HG03095 (cell line): Measurements from ENCODE around the gene C19orf33.

Source experiments
- ATAC-seq: cut with Tn5 transposase; IDR thresholded peaks from one replicate; pipeline ENCODE4 v1.9.1; 2021; ENCODE audit warnings: moderate library complexity; ENCODE audit not compliant: unreplicated experiment

The C19orf33 gene

DNA sequence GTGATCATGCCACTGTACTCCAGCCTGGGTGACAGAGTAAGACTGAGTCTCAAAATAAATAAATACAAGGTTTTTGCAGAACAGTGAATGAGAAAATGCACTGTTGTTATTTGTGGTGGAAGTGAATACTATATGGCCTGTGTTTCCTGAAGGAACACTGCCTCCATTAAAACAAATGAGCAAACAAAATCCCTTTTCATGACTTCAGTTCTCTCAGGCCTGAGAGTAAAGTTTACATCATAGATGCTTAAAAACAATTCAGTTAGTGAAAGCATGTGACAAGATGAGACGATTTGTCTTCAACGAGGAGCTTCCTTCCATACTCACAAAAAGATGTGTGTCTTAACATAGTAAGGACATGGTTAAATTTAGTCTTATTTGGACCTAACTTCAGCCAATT lies 25.3 kb upstream of the C19orf33 start:
- ATAC-seq, result no peak

DNA sequence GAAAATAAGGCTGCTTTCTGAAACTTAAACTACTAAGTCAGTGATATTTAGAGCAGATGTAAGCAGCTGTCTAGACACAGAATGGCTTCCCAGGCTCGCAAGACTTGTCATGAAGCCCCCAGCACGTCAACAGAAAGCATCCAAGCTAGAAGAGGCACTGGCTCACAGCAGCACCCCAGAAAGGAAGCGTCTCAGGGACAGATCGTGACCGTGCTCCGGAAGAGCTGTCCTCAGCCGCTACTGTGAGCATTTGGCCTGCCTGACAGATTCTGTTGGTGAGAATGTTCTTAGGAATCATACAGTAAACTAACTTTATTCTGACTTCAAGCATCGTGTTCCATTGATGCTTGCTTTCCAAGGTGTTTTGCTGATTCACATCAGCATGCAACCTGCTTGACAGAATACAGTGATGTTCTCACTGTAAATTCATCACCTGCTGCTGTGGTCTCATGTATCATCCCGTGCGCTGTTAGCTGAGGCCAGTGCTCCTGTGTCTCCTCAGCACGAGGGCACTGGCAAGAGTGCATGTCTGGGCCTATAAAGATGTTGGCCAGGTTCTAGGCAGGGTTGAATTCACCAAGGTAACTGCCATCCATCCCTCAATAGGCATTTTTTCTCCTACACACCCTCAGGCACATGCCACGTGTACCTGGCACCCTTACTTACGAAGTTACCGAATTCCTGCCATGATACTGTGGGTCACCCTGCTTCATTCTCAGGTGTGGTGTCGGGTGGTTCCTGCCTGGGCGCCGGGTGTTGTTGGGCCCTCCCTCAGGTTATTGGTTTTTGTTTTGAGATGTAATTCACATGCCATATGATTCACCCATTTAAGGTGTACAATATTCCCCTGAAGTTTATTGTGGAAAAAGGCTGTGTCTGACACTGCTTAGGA lies 23.8 kb upstream of the C19orf33 start:
- no peak for ATAC-seq

DNA sequence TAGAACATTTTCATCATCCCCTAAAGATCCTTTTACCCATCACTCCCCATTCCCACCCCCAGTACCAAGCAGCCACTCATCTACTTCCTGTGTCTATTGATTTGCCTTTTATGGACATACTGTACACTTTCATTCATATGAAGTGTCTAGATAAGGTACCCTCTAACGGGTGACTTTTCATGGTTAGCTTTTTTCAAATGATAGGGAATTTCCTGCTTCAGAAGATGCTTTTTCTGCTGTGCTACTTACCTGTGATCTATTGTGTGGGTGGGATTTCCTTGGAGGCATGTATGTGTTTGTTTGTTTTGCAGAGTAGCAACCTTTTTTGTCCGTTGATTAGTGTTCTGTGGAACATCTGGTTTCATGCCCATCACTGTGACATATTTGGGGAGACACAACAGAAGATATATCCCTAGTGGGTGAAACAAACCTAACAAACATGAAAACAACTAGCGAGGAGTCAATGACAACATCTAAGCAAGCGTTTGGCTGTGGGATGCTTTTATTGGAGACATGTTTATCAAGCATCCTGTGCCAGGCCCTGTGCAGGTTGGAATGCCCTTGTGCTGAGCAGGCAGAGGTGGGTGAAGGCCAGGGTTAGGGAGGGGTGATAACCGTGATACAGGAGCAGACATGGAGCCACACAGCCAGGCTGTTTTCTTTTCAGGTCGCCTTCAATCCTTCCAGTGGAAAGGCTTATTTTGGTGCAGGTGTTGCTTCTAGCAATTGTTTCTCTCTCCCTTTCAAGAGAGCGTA lies 22.1 kb upstream of the C19orf33 start:
- no peak for ATAC-seq

DNA sequence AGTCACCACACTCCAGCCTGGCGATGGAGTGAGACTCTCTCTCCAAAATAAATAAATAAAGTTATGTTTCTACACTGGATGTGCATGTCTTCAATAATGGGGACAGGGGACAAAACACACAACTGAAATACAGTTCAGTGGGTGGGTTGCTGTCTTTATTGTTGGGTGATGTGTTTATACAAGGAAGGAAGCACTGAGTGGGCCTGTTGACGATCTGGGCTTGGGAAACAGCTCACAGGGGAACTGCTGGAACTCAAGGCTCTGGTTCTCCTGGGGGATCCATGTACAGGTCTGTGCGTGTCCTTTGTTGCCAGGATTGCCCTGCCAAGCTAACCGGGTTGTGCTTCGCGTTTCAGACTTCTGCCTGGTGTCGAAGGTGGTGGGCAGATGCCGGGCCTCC lies 20.8 kb upstream of the C19orf33 start:
- ATAC-seq, result no peak

DNA sequence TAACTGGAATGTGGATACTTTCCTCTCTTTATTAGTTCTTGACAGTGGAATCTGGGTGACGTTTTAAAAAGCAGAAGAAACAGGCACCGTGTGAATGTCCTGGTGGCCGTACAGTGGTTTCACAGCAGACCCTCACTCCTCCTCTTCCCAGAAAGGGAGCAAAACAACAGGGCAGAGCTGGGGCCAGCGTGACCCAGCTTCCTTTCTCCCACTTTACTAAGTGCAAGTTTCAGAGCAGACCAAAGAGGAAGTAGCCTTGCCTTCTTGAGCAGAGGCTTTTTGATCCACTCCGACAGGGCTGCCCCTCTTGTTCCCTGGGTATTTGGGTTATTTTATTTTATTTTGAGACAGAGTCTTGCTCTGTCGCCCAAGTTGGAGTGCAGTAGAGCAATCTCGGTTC lies 19.6 kb upstream of the C19orf33 start:
- ATAC-seq, result no peak

DNA sequence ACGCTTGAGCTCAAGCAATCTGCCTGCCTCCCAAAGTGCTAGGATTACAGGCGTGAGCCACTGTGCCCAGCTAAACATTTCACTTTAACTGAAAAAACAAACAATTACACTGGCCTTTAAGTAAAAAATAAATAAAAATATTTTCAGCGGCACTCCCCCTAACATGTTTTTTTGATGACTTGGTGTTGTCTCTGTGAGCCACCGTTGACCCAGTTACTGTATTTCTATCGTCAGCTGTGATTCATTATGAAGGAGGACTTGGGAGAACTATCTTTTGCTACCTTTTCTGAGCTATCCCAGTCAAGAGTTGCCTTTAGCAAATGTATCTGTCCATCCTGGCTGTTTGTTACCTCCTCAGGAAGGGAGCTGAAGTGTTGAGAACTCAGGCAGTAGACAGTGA lies 18.5 kb upstream of the C19orf33 start:
- ATAC-seq, result no peak

DNA sequence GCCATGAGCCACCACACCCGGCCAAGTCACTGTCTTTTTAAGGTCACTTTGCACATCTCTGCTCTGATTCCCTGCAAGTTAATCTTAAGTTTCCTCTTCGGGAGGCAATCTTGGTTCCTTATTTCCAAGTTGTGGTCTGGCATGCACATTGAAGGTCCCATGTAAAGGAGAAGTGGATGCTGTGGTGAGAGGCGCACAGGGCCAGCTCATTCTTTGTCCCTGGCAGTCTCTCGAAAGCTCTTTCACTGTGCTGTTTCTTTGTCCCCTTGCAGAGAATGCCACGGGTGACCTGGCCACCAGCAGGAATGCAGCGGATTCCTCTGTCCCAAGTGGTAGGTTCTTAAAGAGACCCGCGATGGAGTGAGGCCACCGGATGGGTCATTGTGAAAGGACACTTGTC lies 16.4 kb upstream of the C19orf33 start:
- ATAC-seq, result no peak

DNA sequence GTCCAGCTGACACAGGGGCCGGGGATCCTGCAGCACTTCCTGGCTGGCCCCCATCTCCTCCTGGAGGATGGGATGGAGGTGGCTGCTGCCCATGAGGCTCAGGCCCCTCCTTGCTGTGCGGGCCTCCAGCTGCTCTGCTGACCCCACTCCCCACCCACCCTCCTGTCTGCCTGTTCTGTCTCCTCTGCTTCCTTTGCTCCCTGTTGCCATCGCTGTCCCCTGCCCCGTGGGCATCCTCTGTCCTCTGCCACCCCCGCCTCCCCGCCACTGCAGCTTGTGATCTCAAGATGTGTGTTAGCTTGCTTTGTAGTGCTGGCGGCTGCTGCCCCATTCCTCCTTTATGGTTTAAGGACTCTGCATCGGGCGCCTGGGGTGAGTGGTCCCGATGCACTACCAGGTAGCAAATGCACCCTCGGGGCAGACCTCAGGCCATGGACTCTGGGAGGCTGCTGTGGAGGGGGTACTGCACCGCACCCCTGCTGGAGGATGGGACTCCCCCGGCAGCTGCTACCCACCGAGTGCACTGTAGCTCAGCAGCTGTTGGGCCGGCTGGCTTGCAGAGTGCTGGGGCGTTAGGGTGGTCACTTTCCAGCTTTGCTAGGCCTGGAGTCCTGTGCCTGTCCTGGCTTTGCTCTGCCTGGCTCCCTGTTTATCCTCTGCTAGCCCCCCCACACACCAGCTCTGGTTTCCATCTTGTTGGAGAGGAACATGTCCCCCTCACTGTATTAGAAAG lies 15.8 kb upstream of the C19orf33 start:
- no peak for ATAC-seq

DNA sequence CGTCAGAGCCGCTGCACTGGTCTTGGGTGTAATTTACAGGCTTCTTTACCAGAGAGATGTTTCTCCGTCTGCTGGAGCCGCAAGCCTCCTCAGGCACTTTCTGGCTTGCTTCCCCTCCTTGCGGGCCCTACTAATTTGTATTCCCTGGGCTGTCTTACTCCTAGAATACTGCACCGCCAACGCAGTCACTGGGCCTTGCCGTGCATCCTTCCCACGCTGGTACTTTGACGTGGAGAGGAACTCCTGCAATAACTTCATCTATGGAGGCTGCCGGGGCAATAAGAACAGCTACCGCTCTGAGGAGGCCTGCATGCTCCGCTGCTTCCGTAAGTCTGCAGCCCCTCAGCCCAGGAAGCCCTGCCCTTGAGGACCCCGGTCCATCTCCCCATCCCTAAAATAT lies 14.1 kb upstream of the C19orf33 start:
- no peak for ATAC-seq

DNA sequence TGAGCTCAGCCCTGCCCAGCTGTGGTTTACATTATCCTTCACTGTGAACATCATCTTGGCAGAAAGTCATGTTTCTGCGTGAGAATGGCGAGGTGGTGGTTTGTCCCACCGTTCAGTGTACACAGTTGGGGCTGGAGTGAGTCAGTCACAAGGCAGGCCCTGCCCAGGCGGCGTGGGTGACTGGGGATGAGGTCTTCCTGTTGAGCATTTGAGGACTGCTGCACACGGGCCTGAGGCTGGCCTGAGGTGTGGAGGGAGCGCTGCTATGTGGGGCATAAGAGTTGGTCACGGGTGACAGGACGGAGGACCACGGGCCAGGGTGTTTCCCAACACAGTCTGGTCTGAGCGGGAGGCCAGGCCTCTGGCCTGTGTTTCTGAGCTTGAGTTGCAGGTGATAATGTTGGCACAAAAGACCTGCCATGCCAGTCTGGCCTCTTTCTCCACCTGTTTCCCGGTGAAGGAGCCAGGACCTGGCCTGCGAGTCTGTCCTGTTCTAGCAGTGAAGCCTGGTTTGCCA lies 13.4 kb upstream of the C19orf33 start:
- no peak for ATAC-seq

DNA sequence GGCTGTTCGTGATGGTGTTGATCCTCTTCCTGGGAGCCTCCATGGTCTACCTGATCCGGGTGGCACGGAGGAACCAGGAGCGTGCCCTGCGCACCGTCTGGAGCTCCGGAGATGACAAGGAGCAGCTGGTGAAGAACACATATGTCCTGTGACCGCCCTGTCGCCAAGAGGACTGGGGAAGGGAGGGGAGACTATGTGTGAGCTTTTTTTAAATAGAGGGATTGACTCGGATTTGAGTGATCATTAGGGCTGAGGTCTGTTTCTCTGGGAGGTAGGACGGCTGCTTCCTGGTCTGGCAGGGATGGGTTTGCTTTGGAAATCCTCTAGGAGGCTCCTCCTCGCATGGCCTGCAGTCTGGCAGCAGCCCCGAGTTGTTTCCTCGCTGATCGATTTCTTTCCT lies 12.2 kb upstream of the C19orf33 start:
- no peak for ATAC-seq

DNA sequence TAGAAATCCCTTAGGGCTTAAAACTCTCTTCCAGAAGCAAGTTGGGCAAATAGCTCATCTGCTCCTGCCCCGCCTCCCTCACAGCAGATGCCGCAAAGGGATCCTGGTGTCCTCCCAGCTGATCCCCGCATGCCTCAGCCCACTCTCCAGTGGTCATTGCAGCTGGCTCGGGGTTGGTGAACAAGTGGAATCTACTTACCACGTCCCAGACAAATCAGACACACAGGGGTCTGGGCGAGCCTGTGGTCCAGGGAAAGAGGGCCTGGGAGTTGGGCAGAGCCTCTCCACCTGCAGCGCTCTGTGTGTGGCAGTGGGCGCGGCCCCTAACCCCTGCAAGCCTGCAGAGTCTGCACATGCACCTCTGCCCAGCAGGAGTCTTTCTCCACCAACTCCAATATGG lies 10.8 kb upstream of the C19orf33 start:
- ATAC-seq, result no peak

DNA sequence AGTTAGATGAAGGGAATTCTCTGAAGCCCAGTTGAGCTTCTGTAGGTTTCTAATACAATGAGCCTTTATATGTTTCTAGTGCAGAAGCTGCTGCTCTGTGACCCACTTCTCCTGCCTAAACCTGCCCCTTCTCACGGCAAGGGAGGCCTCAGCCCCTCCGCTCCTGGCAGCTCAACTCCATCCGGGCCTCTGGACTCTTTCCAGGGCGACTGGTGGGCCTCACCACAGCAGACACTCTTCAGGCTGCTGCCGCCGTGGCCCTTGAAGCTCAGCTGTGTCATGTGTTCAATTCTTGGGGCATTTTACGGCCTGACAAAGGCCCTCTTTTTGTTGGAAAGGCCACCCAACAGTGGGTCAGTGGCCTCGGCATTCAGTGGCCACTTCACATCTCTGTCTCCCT lies 10.0 kb upstream of the C19orf33 start:
- ATAC-seq, result no peak

DNA sequence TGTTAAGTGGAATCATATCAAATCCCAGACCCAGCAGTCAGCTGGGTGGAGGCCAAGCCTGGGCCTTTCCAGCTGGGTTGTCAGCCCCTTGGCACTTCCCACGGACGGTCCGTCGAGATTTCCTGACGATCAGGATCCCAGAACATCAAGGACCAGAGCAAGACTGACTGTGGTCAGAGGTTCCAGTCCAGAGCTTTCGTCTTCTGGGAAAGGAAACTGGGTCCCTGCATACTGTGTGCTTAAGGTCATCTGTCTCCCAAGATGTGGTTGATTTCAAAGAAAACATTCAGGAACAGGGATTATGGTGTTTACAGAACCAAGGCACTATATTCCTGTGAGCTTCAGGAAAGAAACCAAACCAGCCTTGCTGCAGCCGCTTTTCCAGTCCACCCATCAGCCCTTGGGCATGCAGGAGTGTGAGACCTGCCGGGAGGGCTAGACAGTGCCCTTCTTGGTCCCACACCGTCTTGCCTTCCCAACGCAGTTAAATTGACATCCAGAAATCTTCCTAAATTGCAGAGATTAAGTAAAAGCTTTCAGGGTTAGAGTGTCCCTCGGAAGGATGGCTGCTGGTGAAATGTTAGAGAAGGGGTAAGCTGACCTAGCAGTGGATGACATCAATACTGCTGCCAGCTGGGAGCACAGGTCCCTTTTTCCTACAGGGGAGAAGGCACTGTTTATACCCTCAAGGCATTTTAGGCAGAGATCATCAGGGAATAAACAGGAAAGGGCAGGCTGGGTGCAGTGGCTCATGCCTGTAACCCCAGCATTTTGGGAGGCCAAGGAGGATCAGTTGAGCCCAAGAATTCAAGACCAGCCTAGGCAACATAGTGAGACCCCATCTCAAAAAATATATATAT lies 5.0 kb upstream of the C19orf33 start:
- no peak for ATAC-seq

DNA sequence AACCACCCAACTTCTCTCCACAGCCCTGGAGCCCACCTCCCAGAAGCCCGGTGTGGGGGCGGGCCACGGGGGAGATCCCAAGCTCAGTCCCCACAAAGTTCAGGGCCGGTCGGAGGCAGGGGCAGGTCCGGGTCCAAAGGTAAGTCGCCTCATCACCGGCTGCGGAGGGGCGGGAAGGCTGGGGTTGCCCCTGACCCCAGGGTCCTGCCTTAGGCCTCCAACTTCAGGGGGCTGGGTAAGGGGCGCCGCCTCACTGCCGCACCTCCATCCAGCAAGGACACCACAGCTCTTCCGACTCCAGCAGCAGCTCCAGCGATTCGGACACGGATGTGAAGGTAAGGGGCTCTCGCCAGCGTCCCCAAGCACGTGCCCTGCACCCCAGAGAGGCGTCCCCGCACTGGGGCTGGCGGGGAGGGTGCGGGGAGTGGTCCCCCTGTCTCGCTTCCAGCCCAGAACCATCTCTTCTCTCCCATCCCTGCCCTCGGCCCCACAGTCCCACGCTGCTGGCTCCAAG lies 358 bp downstream of the C19orf33 start:
- ATAC-seq, result no peak

DNA sequence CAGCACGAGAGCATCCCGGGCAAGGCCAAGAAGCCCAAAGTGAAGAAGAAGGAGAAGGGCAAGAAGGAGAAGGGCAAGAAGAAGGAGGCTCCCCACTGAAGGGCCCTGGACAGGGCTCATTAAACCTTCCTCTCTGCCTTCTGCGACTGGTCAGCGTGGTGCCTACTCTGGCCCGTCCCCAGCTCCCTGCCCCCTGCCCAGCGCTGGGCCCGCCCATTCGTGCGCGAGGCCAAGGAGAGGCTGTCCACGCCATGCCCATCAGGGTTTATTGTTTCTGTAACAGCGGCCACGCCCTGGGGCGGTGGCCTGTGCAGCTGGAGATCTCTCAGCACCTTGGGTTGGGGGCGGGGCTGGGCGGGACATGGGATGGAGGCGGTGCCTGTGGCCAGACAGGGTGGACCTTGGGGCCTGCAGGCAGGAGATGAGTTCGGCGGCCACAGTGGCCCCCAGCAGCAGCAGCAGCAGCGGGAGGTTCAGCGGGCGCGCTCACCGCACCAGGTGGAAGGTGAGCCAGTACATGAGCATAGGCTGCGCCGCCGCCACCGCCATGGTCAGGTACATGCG lies 897 bp downstream of the C19orf33 start:
- no peak for ATAC-seq

DNA sequence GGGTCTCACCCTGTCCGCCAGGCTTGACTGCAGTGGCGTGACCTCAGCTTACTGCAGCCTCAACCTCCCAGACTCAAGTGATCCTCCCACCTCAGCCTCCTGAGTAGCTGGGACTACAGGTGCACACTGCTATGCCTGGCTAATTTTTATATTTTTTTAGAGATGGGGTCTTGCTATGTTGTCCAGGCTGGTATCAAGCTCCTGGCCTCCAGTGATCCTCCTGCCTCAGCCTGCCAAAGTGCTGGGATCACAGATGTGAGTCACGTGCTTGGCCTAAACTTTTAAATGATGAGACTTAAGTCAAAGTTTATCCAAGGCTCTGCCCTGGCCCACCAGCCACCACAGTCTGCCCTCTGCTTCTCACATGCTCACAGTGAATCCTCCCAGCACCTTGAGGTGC lies 2.2 kb downstream of the C19orf33 start:
- ATAC-seq, result no peak

DNA sequence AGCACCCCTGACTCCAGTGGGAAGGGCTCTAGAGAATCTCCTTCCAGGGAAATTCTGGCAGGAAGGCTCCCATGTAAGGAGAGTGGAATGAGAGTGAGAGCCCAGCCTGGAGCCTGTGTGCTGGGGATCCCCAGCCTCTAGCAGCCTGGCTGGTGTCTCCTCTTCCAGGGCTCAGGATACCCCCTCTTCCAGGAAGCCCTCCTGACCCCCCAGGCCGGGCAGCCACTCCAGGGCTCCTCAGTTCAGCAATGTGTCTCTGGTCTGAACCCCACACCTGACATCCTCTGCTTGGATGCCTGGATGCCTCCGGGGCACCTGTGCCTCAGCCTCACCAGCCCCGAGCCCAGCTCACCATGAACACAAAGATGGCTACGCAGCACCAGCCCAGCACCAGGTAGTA lies 3.0 kb downstream of the C19orf33 start:
- no peak for ATAC-seq

DNA sequence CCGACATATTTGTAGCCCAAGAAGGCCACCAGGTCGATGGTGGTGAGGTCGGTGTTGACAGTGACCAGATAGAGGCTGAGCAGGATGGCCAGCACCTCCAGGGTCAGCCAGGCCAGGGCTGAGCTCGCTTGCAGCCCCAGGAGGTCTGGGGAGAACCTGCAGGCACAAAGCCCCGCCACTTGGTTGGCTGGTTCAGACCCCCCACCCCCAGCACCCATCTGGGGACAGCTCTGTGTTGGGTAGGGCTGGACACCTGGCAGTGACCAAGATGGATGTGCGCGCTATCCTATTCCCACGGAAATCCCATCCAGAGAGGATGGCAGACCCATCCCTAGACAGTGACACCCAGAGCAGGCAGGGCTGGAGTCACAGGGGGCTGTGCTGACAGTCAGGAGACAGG lies 3.5 kb downstream of the C19orf33 start:
- ATAC-seq, result no peak
